Measurements from ENCODE around the gene DSG2.

DSG2 gene

GRCh38 chr18:31497836-31498573, at the start of gene DSG2:
DSG2 (plus strand) TSS chr18:31498177; CDS start chr18:31498252, 75 bp downstream.
- TF ChIP-seq, protein P1, sequence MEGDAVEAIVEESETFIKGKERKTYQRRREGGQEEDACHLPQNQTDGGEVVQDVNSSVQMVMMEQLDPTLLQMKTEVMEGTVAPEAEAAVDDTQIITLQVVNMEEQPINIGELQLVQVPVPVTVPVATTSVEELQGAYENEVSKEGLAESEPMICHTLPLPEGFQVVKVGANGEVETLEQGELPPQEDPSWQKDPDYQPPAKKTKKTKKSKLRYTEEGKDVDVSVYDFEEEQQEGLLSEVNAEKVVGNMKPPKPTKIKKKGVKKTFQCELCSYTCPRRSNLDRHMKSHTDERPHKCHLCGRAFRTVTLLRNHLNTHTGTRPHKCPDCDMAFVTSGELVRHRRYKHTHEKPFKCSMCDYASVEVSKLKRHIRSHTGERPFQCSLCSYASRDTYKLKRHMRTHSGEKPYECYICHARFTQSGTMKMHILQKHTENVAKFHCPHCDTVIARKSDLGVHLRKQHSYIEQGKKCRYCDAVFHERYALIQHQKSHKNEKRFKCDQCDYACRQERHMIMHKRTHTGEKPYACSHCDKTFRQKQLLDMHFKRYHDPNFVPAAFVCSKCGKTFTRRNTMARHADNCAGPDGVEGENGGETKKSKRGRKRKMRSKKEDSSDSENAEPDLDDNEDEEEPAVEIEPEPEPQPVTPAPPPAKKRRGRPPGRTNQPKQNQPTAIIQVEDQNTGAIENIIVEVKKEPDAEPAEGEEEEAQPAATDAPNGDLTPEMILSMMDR (IDR thresholded peaks at IDR 0.05; ENCODE audit: low read depth, low read length) = no peak
- H3K4me3 ChIP-seq (ENCODE audit: low read depth, low read length) = peak within 1 kb of the TSS; percentile 76
- DNase-seq (ENCODE audit: low read depth, low spot score) = peak; percentile 28
- in situ Hi-C loops (cut with HindIII; ENCODE audit: low sequenced_read_pairs) = no loop called here

DNA sequence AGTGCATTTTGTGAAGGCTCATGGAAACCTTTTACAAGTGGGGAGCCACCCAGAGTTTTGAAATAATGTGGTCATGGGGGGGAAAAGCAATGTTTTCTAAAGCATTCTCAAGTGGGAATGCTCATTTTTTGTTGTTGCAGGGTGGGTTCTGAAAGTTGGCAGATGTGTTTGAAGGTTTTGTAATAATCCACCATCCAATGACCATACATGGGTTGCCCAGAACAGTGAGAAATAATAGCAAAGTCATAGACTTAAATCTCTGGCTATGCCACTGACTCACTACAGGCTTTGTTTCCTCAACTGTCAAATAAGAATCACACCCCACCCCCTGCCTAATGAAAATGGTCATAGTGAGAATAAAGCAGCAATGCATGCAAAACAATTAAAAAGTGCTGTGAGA, 47.6 kb upstream of the DSG2 start:
- no peak for DNase-seq (ENCODE audit: low read depth, low spot score)
- in situ Hi-C loops (cut with HindIII; ENCODE audit: low sequenced_read_pairs) = no loop called here
- H3K4me3 ChIP-seq (ENCODE audit: low read depth, low read length) = no peak overlapping the region
- TF ChIP-seq, protein P1 (IDR thresholded peaks at IDR 0.05; ENCODE audit: low read depth, low read length) = no peak

DNA sequence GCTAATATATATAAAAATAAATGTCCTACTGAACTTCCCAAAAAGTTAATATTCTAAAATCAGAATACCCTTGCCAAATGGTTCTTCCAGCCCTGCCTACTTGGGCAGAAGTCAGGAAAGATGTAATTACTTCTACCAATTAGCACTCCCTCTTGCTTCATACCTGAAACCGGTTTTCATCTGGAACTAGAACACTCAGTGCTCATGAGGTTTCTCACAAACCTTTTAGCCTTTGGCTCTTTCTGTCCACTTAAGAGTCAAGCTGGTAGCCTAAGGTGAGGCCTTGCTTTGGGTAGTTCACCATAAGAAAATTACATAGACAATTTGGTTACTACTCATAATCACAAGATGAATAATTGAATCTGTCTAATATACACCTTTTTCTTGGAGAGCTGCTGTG, 46.4 kb upstream of the DSG2 start:
- in situ Hi-C loops (cut with HindIII; ENCODE audit: low sequenced_read_pairs) = no loop called here
- TF ChIP-seq, protein P1 (IDR thresholded peaks at IDR 0.05; ENCODE audit: low read depth, low read length) = no peak
- DNase-seq (ENCODE audit: low read depth, low spot score) = no peak
- no peak overlapping the region for H3K4me3 ChIP-seq (ENCODE audit: low read depth, low read length)

GRCh38 chr18:31454066-31454708, 43.8 kb upstream of the DSG2 start:
- TF ChIP-seq, protein P1 (IDR thresholded peaks at IDR 0.05; ENCODE audit: low read depth, low read length) = no peak
- H3K4me3 ChIP-seq (ENCODE audit: low read depth, low read length) = no peak overlapping the region
- in situ Hi-C loops (cut with HindIII; ENCODE audit: low sequenced_read_pairs) = no loop called here
- peak; percentile 74 for DNase-seq (ENCODE audit: low read depth, low spot score)

DNA sequence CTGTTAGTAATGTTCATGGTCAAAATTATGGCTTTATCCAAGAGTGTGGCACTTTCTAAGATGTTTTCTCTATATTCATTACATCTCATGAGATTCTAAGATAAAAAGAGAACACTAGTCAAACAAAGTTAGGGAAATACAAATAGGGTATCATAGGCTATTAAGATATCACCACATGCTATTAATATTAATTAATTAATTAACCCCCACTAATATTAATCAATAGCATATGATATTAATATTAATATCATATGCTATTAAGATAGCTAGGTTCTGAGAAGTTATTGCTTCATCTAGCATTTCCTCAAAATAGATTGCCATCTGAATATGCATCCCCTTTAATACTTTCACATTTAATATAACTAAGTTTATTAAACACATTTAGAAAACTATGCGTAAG, 28.3 kb upstream of the DSG2 start:
- DNase-seq (ENCODE audit: low read depth, low spot score) = no peak
- H3K4me3 ChIP-seq (ENCODE audit: low read depth, low read length) = no peak overlapping the region
- TF ChIP-seq, protein P1 (IDR thresholded peaks at IDR 0.05; ENCODE audit: low read depth, low read length) = no peak
- in situ Hi-C loops (cut with HindIII; ENCODE audit: low sequenced_read_pairs) = no loop called here

GRCh38 chr18:31478688-31479087, 19.3 kb upstream of the DSG2 start:
- TF ChIP-seq, protein P1 (IDR thresholded peaks at IDR 0.05; ENCODE audit: low read depth, low read length) = no peak
- in situ Hi-C loops (cut with HindIII; ENCODE audit: low sequenced_read_pairs) = no loop called here
- DNase-seq (ENCODE audit: low read depth, low spot score) = no peak
- H3K4me3 ChIP-seq (ENCODE audit: low read depth, low read length) = no peak overlapping the region

Data from astrocyte of the spinal cord (primary cell).